Lower leg skin (tissue), 3 donors: ENCODE data around the gene MMEL1.

Experiments used
- CTCF ChIP-seq, 3 donors: fragments of 450-650 bp; IDR thresholded peaks; one replicate each; pipeline ENCODE4 v1.5.1; 2016; ENCODE audit warnings: antibody characterized with exemption in 3 of 3, mild to moderate bottlenecking in 3 of 3, moderate library complexity in 2 of 3
- POLR2A ChIP-seq, 2 donors: fragments of 450-650 bp; IDR thresholded peaks; one replicate each; pipeline ENCODE4 v1.6.1; 2016 to 2017; ENCODE audit warnings: antibody characterized with exemption in 2 of 2, mild to moderate bottlenecking in 1 of 2, moderate library complexity in 1 of 2

GRCh38 chr1:2547210-2548067, 85.4 kb downstream of the MMEL1 start:
- TF ChIP-seq POLR2A (IDR thresholded peaks at IDR 0.05) (no peak), CTCF (IDR thresholded peaks at IDR 0.05) (no peak)
